HG03457 (cell line): ENCODE measurements around the gene TMEM72.
A peak's percentile ranks its signal among the peaks of the same experiment; 100 is the strongest.
"Not testable (repeated sequence)": the region's sequence is repeated elsewhere in the genome, so short reads cannot be mapped to it uniquely, and the experiment has no call there.

Source experiments
- ATAC-seq: cut with Tn5 transposase; IDR thresholded peaks from one replicate; pipeline ENCODE4 v1.9.1; 2021; ENCODE audit warnings: moderate number of reproducible peaks; ENCODE audit not compliant: unreplicated experiment

TMEM72 gene

DNA sequence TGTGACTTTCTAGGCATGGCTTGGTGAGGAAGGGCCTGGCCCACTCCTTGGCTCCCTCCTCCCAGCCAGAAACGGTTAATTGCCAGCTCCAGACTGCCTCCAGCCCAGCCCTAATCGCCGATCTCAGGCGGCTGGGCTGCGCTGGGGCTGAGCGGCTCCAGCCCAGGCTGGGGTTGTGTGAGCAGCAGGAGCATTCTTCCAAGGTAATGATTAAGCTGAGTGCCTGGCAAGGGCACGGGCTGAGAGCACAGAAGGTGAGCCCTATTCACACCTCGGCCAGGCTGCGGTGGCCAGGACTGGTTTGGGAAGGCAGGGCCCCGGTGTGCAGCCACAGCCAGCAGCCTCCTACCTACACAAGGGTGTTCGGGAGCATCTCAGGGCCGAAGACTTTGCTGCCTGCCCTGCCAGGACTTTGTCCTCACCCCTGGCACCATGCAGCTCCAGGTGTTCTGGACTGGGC is at the start of gene TMEM72:
TMEM72 (plus strand) TSS at position 257 of the 460 bp plus-strand sequence; CDS start at position 433, 176 bp downstream.
- ATAC-seq, result no peak

GRCh38 chr10:44862006-44862751 is 49.0 kb upstream of the TMEM72 start:
- ATAC-seq, result no peak

DNA sequence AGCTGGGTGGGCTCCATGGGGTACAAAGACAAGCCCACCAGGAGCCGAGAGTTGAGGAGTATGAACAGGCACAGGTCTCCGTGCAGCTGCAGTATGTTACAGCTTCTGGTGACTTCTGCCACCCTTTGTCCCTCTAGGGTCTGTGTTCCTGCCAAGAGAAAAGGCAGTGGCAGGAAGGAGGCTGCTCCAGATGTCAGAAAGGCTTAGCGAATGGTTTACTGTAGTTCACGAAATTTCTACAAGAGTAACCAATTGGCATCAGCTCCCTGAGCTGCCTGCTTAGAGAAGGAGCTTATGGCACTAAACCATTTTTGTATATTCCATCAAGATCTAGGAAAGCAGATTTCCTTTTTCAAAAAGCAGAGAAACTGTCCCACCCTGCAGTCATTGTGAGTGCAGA is 48.2 kb upstream of the TMEM72 start:
- ATAC-seq, result no peak

GRCh38 chr10:44863344-44864047 is 47.6 kb upstream of the TMEM72 start:
- no peak for ATAC-seq

DNA sequence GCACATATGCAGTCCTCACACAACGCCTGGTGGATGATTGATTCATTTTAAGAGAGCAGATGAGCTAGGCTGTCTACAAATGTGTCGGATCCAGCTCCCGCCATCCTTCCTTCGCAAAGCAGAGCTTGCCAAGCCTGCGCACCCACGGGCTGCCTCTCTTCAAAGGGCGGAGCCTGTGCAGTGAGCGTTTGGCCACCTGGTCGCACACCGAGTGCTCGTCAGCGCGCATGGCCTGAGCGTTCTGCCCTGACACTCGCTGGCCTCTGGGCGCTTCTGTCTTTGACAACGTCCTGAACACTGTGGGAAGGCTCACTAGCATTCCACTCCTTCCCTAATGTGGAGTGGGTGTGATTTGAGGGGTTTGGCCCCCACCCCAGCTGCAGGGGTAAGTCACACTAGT is 47.1 kb upstream of the TMEM72 start:
- no peak for ATAC-seq

DNA sequence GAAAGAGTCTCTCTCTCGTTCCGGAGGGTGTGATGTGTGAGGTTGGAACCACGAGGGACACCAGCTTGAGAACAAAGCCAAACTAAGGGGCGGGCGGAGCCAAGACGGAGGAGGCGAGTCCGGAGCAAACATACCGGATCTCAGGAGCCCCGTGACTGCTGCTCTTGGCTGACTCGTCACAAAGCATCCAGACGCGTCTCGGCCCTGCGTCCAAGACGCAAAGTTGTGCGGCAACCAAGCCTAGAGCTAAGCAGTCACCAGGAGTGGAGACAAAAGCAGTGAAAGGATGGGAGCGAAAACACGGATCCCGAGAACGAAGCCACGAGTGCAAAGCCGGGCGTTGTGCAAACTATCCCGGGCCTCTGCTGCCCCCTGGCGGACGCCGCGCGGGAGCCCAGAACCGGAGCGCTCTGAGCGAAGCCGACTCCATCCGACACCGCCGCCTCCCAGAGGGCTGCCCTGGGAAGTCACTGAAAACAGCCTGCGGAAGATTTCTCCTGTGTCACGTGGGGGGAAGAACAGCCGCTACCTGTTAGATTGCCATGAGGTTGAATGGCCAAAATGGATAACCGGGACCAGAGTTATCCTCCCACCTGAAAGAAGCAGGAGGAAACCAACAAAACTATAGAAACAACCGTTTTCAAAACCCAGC is 46.4 kb upstream of the TMEM72 start:
- peak; percentile 85 for ATAC-seq

DNA sequence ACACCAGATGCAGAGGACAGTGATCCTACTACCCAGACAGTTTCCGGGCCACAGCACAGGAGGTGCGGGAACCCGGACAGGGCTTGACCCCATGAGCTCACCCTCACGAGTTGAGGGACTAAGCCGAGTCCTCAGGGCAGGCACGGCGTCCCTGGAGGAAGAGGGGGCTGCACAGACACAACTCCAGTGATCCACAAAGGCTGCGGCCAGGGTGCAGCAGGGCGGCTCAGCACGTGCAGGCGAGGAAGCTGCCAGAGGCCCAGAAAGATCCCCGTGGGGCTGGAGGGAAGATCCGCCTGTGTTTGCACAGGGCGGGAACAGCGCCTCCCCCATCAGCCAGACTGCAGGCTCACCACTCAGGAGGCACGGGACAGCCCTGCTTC is 45.9 kb upstream of the TMEM72 start:
- ATAC-seq, result no peak

DNA sequence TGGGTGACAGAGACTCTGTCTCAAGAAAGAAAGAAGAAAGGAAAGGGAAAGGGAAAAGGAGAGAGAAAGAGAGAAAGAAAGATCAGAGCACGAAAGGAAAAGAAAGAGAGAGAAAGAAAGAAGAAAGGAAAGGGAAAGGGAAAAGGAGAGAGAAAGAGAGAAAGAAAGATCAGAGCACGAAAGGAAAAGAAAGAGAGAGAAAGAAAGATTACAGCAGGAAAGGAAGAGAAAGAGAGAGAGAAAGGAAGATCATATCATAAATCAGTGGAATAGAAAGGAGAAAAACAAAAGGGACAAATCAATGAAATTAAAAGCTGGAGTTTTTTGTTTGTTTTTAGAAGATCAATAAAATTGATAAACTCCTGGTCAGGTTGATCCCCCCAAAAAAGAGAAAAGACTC is 44.8 kb upstream of the TMEM72 start:
- ATAC-seq, result not testable (repeated sequence)

DNA sequence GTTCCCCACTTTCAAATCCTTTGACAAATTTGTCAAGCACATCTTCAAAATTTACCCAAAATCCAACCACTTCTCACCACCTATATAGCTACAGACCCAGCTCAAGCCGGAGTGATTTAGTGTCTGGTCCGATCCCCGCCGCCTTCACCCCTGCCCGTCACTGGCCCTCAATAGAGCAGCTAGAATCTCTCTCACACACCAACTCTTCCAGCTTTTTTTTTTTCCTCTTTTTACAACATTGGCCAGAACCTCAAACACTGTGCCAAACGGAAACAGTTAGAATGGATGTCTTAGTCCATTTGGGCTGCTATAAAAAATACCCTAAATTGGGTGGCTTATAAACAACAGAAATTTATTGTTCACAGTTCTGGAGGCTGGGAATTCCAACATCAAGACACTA is 41.1 kb upstream of the TMEM72 start:
- ATAC-seq, result no peak

DNA sequence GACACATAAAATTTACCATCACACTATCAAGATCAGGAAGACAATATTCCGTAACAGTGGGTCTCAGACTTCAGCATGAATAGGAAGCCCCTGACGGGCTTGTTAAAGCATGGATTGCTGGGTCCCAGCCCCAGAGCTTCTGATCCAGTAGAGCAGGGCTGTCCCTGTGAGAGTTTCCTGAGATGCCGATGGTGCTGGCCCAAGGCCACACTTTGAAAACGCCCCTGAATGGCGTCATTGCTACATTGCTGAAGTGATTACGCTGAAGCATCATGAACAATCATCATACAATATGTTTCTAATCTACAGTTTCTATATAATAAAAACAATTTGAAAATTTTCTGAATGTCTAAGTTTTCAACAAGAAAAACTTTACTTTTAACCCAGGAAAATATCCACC is 38.0 kb upstream of the TMEM72 start:
- no peak for ATAC-seq

DNA sequence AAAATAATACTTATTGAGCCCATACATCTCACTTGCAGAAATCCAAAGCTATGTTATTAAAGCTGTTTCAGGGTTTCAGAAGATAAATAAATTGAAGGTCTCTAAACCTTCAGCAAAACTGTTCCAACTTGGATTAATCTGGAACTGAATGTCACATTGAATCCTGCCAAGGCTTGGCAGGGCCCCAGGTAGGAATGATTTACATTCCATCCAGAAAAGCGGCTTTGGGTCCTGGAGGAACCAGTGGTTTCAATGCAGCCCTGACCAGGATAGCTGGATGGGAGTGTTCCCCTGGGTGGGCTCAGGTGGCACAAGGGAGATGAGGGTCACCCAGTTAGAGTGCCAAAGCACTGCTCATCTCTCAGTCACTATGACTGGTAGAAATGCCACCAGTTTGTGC is 37.0 kb upstream of the TMEM72 start:
- no peak for ATAC-seq

- no peak for ATAC-seq
Measured at GRCh38 chr10:44878706-44879530, 32.2 kb upstream of the TMEM72 start.

DNA sequence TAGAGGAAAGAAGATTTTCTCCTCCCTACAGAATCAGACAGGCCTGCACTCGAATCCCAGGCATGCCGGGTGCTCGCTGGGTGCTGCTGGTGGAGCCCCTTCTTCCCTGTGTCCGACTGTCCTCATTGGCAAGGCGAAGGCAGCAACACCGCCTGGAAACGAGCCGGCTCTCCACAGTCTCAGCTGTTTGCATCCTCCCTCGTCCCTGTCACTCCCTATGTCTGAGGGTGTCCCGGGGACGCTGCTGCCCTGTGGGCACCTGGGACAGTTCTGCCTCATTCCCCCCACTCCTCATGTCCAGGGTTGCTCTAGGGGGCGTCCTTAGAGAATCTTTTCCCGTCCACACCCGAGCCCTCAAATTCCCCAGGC is 31.6 kb upstream of the TMEM72 start:
- no peak for ATAC-seq

DNA sequence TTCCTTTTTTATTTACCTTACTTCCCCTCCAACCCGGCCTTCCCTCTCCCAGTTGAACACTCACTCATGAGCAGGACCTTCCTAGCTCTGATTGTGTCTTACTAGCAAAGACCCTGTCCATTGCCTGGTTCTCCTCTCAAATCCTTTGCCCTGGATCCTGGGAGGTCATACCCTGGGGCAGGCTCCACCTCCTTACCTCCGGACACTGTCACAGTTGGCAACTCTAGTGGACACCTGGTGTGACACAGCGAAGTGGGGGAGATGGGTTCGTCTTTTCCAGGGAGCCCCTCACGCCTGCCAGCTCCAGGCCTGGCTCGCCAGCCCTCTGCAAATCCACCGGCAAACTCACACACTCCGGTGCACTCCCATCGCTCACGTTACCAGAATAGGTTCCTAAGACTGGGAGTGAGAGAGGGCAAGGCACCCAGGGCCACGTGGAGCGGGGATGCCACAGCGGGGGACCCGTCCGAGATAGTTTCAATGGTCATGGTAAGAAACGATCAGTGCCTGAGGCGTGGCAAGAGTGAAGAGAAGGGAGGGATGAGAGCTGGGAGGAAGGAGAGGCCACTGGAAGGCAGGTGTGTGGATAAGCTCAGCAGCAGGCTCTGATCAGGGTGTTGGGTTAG is 30.9 kb upstream of the TMEM72 start:
- no peak for ATAC-seq

GRCh38 chr10:44881649-44882048 is 29.5 kb upstream of the TMEM72 start:
- no peak for ATAC-seq

DNA sequence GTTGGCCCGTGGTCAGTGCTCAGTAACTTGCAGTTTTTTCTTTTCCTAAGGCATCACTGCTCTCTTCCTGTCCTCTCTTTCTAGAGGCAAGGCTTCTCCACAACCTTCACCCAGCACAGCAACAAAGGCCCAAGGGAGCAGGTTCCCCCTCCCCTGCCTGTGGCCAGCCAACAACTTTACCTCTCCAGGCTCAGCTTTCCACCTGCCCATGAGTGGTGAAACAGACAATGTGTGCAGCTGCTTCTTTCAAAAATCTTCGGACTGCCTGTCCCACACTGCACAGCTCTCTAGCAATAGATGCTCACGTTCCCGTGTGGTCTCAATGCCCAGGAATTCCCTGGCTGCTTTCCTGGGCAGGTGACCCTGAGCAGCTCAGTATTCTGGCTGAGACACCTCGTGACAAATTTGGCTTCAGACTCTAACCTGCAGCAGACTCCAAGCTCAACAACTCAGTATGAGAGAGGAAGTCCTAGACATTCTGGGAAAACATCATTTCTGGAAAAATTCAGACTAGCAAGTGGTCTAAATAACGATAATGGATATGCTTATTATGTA is 28.9 kb upstream of the TMEM72 start:
- no peak for ATAC-seq

GRCh38 chr10:44883593-44884331 is 27.4 kb upstream of the TMEM72 start:
- ATAC-seq, result no peak

DNA sequence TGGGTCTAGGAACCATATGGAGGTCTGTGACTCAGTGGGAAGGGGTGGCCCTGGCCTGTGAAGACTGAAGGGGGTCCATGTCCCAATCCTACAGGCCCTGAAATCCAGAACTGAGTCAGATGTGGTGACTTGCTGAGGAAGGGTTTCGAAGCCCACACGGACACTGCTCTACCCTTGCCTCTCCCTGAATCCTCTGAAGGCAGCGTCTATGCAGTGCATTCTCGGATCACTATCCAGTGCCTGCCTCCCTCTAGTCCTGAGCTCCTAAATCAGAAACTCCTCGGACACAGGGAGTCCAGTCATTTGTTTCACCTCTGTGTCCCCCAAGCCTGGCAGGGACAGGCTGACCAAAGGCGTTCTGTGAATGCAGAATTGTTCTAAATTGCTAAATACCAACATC is 25.4 kb upstream of the TMEM72 start:
- no peak for ATAC-seq

GRCh38 chr10:44886966-44887365 is 24.2 kb upstream of the TMEM72 start:
- ATAC-seq, result no peak

GRCh38 chr10:44888886-44889285 is 22.3 kb upstream of the TMEM72 start:
- no peak for ATAC-seq
